GM19438 (cell line): ENCODE data around the gene AATF.

Experiments used
- ATAC-seq: cut with Tn5 transposase; IDR thresholded peaks from one replicate; pipeline ENCODE4 v1.9.1; 2021; ENCODE audit warnings: low read depth; ENCODE audit not compliant: unreplicated experiment

Gene AATF

DNA sequence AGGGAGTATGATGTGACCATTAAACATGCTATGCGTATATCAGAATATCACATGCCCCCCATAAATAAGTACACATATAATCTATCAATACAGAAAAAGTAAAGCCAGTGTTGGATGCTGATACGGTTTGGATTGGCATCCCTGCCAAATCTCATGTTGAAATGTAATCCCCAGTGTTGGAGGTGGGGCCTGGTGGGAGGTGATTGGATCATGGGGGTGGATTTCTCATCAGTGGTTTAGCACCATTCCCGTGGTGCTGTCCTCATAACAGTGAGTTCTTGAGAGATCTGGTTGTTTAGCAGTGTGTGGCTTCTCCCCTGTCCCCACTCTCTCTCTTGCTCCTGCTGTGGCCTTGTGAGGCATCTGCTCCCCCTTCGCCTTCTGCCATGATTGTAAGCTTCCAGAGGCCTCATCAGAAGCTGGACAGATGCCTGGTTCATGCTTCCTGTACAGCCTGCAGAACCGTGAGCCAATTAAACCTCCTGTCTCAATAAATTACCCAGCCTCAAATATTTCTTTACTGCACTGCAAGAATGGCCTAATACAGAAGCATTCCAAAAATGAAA lies 88.9 kb downstream of the AATF start:
- ATAC-seq, result no peak

DNA sequence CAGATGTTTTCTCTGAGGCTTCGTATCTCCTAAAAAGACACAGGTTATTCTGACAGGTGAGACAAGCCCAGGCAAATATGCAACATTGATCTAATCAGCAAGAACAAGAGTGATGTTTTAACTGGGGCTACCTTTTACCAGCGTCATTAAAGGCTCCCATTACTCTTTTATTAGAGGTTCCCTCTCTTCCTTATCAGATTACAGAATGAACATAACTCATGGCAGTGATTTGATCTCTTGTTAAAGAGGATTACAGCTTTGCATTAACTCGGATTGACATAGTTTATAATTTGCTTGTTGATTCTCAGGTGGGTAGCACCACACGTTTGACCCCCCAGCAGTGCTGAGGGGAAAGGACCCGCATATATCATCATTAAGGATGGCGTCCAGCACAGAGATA lies 90.5 kb downstream of the AATF start:
- ATAC-seq, result no peak

DNA sequence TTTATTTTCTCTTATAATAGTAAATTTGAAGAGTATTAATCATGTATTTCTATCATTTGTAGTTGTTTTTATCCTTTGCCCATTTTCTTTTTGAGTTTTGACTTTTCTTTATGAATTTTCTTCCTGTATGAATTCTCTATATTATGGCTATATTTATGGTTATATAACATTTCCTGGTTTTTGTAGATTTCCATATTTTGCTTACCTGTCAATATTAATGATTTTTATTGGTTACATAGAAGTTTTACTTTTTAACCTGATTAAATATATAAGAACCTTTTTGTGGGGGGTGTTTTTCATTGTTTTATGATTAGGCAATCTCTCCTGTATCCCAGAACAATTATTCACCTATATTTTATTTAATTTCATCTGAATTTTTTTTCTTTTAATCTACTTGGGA lies 93.2 kb downstream of the AATF start:
- ATAC-seq, result no peak

DNA sequence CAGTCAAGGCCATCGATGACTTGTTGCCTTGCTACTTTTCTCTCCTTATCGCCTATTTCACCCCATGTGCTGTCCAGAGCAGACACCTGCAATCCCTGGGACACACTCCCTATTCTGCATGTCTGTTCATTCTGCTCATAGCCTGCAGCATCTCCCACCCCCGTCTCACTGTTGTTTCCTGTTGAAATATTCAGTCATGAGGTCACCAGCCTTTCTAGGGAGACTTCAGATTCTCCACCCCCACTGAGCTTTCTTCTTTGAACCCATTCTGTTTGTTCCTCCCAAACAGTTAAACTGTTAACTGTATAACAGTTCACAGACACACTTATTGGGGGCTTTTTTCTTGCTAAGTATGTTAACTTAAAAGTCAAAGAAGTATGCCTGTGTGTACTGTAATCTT lies 94.4 kb downstream of the AATF start:
- ATAC-seq, result no peak

DNA sequence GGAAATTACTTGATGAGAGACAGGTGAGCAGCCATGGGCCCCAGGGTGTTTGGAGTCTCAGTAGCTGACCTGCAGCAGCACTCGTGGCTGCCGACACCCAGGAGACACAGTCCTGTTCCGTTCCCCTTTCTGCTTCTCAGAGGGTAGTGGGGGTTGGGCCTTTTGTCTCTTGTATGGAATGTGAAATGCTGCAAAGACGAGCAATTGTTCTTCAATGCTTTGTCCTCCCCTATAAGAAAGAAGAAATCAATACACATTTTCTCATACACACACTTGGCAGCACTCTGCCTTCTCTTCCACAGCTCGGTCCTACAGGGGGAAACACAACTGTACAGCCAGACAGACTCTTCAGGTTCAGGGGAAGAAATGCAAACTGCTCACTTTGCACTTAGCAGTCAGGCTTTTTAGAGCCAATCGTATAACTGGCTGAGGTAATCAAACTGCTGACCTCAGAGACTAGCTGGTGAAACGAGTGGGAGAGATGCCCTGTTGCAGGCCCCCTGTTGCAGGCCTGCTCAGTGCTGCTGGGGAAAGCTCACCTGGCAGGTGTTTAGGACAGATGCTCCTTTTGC lies 96.7 kb downstream of the AATF start:
- no peak for ATAC-seq

DNA sequence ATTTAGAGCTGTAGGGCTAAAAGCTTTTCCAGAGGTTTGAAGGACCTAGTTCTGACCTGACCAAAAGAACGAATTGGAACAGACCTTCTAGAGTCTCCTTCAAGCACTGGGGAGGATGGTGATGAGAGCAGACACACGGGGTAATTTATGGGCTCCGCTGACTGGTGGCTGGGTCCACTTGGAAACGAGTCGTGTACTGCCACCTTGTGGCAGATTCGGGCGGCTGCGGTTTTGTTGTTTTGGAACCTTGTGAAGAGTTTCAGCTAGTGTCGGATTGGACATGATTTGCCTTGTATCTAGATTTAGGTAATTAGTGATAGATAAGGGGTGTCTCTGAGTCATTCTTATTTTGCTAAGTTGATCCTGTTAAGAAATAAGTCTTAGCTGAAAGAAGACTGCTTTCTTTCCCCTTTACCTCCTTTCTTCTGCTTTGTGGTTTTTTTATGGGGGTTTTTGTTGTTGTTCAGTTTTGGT lies 98.9 kb downstream of the AATF start:
- ATAC-seq, result no peak

DNA sequence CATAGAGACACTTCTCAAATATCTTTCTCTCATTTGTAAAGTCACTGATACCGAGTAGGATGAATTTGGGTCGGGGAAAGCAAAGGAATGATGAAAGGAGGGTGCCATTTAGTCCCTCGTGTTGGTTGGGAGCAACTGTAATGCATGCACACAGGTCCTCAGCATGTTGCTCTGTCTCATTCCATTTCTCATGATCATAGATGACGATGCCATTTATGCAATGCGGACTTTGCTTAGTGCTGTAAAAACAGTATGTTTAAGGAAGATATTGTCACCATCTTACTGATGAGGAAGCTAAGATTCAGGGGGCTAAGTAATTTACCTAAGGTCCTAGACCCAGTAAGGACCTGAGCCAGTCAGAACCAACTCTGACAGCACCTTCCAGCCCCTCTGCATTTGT lies 100.1 kb downstream of the AATF start:
- ATAC-seq, result no peak

DNA sequence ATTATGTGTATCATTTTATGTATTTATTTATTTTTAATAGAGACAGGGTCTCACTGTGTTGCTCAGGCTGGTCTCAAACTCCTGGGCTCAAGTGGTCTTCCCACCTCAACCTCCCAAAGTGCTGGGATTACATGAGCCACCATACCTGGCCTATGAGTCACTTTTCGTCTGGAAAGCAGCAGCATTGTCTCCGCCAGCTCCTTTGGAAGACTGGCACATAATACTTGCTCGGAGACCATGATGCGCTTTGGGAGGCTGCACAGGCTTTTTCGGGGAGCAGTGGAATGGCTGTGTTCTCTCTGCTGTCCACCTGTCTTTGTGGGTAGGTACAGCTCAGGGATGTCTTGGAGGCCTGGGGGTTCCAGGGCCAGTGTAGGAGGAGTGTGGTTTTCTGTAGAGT lies 102.2 kb downstream of the AATF start:
- ATAC-seq, result no peak

DNA sequence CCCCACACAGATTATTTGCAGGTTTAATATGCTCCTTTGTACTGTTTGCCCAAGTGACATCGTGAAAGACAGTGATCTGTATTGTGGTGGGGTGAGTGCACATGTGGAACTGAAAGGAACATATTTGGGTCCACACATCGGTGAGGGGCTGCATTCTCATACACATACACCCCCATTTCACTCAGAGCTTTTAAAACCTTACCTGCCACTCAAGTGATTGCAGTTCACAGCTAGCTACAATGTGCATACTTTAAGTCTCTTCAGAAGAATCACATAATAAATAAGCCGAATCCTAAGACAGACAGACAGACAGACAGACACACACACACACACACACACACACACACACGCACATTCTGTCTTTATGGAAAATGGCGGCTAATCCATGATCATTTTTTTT lies 102.6 kb downstream of the AATF start:
- ATAC-seq, result no peak

DNA sequence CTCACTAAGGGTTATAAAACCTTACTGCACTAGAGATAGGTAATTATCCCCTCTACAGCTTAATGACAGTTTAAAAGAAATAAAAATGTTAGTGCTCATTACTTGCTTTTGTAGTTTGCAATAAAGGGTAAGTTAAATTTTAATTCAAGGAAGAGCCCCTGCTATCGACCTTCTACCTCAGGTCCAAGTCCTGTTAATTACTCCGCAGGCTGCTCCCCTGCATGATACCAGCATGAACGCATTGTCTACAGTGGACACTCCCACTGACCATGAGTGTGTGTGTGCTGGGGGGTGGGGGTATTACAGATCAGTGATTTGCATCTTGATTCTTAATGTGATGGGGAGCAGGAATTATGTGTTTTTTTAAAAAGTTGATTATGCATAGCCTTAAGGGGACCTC lies 103.1 kb downstream of the AATF start:
- no peak for ATAC-seq

DNA sequence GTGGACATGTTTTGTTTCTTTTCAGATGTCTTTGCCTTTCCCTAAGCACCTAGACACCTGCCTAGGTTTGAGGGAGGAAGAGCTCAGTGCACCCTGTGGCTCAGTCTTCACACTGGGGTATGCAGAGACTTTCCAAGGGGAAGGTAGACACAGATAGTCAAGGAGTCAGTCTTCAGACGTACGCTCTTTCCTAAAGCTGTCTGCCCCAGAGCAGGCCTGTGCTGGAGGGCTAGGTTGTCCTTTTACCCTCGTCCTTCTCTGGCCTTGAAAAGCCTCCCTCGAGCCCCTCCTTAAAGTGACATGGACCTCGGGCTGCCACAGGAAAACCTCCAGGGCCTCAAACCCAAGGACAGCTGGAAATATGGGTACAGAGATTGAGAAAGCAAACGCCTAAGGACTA lies 103.7 kb downstream of the AATF start:
- ATAC-seq, result no peak

DNA sequence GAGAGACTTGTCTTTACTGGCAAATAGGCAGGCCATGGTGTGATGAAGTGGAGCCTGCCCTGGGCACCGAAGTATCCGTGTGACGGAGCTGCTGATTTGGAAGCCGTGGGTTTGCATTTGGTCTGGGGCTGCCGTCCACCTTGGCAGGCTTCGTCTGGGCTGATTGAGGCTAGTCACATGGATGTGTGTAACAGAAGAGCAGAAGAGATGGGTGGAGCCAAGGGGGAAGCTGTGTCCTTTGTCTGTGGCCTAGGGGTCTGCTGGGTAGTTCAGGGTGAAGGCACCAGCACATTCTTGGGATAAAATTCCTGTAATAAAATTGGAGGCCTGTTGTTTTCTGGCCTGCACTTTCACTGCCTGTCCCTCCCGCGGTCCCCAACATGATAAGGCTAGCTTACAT lies 106.1 kb downstream of the AATF start:
- no peak for ATAC-seq

DNA sequence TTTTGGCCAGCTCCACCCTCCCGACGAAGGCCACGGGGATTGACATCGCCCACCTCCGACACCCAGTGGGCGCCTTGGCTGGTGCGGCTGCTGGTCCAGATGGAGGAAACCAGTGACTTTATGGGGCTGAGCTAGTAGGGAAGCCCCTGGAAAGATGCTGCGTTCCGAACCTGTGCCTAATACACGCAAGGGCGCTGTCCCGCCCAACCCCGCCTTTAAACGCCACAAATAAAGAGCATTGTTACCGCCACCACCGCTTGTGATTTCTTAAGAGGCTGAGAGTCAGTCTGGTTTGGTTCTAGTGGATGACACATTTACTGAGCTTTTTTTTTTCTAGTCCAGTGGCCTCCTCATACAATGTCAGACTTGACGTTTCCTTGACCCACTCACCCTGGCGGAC lies 107.9 kb downstream of the AATF start:
- ATAC-seq, result no peak

DNA sequence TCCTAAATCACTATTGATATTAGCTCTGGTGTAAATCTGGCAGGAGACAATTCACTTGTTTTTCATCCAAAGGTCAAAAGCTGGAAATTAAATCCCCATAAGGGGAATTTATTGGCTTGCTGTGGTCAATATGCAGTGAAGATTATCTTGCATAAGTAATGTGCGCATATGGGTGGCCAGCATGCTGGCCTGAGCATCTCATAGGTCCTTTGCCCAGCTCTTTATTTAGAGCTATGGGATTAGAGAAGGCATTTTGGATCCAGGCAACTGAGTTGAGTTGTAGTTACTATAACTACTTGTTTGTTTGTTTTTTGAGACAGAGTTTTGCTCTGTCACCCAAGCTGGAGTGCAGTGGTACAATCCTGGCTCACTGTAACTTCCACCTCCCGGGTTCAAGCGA lies 110.7 kb downstream of the AATF start:
- ATAC-seq, result no peak

DNA sequence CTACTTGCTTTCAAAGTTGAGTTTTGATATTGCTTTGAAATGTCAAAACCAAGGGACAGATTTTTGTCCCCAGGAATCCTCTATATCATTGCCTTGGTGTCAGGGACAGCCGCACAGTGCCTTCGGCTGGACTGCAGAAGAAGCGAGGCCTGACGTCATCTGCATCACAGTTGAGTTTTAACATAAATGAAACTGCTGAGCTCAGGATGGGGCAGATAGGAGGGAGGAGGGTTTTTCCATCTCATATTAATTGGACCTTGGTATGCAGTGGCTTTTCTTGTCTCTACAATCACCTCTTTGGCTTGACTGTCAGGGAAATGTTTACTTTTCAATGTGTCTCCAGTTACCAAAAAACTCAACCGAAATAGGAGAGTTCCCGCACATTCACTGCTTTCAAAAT lies 111.3 kb downstream of the AATF start:
- no peak for ATAC-seq

DNA sequence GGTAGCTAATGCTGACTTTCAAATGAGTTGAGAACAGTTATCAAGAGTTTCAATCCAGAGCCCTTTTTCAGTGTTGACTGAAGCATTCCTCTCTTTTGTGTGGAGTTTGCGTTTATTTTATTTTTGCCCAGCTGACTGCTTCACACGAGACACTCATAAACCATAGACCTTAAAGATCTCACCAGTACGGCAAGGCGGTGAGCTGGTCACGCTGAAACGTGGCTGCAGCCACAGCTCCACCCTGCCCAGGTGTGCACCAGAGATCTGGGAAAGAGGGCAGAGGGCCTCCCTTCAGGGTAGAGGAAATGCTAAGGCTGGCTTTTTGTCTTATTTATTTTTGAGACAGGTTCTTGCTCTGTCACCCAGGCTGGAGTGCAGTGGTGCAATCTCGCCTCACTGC lies 112.2 kb downstream of the AATF start:
- no peak for ATAC-seq

DNA sequence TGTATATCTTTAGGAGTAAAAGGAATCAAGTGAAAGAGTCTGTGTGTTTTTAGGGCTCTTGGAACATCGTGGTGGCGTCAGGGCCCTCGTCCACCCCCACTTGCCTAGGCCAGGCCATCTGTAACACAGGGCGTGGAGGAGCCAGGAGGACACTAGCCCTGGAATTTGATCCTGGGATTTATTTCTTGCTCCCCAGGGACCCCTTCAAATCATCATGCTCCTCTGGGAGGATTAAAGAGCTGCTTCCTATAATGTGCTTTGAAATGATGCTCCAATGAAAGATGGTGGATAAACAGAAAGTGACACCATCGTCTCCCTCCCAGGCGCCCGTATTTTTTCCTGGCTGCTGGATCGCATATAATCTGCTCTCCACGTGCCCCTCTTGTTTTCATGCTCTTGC lies 113.3 kb downstream of the AATF start:
- no peak for ATAC-seq

DNA sequence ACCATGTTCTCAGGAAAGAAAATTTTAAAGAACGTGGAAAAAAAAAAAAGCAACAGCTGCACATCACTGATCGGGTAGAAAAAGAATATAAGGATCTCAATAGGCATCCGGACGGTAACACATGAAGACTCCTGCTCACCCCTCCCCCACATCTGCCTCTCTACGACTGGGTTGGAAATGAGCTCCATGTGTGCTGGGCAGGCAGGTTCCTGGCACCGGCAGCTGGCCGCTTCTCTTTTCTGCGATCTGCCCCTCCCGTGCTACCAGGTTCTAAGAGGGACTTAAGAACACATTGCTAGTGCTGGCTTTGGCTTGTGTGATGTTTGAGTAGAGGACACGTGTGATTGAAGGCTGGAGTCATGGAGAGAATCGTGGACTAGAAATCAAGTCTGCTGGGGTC lies 115.5 kb downstream of the AATF start:
- ATAC-seq, result no peak

DNA sequence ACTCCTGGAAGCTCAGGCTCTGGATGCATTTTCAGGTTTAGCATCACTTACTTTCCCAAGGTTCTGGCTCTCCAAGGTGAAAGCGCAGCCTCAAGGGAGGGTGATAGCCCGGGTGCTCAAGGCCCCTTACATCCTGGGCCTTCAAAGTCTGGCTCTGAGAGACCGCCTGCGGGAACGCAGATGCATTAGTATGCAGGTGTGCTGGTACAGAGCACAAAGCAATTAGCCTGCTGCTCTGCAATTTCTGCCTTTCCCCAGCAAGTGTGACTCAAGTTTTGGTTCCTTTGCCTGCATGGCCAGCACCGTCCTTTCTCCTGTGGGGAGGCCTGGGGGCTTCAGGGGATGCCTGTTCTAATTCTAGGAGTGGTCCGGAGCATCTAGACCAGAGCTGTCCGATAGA lies 116.2 kb downstream of the AATF start:
- no peak for ATAC-seq

DNA sequence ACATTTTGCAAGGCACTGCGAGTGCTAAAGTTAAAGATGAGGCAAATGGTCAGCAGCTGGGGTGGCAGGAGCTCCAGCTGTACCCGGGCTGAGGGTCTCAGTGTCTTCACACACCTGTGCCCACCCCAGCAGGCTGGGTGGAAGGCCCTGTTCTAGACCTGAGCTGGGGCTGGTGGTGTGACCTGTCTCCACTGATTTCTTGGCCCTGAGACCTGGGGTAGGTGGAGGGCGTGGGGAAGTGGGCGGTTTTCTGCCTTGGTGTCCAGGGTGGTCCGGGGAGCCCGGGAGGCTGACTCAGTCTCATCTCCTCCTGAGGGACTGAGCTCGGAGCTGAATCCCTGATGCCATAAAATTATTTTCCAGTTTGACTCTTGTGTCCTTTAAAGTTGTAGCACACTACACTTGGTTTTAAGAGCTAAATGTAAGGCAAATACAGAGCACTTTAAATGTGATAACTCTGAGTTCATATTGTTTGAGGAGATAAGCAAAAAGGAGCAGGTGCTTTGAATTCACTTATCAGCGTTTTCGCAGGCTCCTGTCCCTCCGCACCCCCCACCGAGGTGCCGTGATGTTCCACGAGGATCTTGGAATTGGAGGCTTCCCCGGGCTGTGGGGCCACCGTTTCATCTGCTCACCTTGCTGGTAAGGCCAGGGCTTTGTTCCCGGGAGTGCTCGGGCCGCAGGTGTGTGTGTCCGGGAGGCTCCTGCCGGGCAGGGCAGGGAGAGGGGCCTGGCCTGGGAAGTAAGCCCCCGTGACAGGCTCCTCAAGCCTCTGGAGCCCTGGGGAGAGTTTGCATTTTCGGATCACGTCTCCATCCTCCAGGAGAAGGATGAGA lies 117.0 kb downstream of the AATF start:
- no peak for ATAC-seq

DNA sequence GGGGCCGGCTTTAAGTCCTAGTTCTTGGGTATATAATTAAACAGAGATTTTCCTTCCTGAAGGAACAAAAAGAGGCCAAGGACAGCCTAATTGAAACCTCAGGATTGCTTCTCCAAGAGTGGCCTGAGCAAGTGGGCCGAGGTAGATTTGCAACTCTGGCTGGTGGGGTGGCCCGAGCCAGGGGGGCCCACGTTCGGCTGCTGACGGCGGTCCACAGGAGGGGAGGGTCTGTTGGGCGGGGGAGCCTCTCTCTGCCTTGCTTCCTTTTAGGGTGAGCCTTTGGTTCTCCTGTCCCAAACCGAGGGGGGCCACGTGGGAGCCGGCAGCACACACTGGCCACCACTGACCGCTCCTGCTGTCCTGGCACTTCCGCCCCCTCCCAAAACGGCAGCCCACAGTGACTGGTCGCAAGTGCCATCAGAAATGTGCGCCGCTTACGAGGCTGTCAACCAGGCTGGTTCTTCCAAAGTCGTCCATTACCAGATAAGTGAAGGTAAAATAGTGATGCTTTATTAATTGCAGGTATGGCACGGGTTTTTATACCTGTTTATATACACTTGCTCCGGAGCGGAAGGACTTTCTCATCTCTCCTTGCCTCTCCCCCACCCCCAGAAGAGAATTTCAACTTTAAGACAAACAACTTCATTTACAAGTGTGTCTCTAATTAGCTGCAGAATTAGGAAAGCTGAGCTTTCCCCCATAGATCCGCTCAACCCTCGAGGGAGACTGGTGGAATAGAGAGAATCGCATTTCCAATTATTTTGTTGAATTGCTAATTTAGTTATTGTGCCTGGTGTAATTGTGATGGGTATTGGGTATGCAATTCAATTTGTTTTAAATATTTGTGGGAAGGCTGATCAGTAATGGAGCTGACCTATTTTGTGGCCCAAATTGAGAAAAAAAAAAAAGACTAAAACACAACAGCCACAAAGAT lies 117.8 kb downstream of the AATF start:
- ATAC-seq, result no peak
